HepG2 (cell line): ENCODE measurements around the gene NOTUM. TPM values are rescaled to one million over a fixed set of nuclear protein-coding genes. Genes with fewer than 3 reads are reported as not detected.

Experiments used
- ATM ChIP-seq: fragments of 450-650 bp; IDR thresholded peaks from 2 replicates; pipeline ENCODE4 v1.7.1; 2017; ENCODE audit warnings: mild to moderate bottlenecking, borderline replicate concordance
- CTCF ChIP-seq: sonication (generic); formaldehyde crosslinking; IDR thresholded peaks from 2 replicates; pipeline ENCODE4 v1.5.0; 2020; ENCODE audit warnings: mild to moderate bottlenecking, missing genetic modification reagents, moderate library complexity
- ERF ChIP-seq: IDR thresholded peaks from 2 replicates; pipeline ENCODE4 v1.6.1; 2018; ENCODE audit warnings: missing biosample characterization, missing genetic modification reagents
- FOXK1 ChIP-seq: sonication (generic); formaldehyde crosslinking; IDR thresholded peaks from 2 replicates; pipeline ENCODE4 v1.4.0; 2020; ENCODE audit warnings: low read depth, missing genetic modification reagents, borderline replicate concordance
- GZF1 ChIP-seq: sonication (generic); formaldehyde crosslinking; IDR thresholded peaks from 2 replicates; pipeline ENCODE4 v1.5.1; 2020; ENCODE audit warnings: mild to moderate bottlenecking, missing genetic modification reagents
- HIVEP1 ChIP-seq: sonication (generic); formaldehyde crosslinking; IDR thresholded peaks from 2 replicates; pipeline ENCODE4 v1.4.0; 2020; ENCODE audit warnings: mild to moderate bottlenecking, missing genetic modification reagents
- MIXL1 ChIP-seq: IDR thresholded peaks from 2 replicates; pipeline ENCODE4 v1.6.1; 2016
- NCOA1 ChIP-seq: sonication (generic); formaldehyde crosslinking; IDR thresholded peaks from 2 replicates; pipeline ENCODE4 v1.9.0; 2021; ENCODE audit warnings: missing genetic modification reagents
- NFRKB ChIP-seq: fragments of 450-650 bp; IDR thresholded peaks from 2 replicates; pipeline ENCODE4 v1.6.1; 2017
- PHF5A ChIP-seq: IDR thresholded peaks from one replicate; pipeline ENCODE4 v1.6.1; 2018; ENCODE audit warnings: low read depth, missing genetic modification reagents; ENCODE audit not compliant: unreplicated experiment
- RBM22 ChIP-seq: fragments of 200-400 bp; formaldehyde crosslinking; optimal IDR thresholded peaks from 2 replicates; pipeline ENCODE3; 2017; ENCODE audit warnings: mild to moderate bottlenecking, low read length, moderate library complexity
- RFX5 ChIP-seq: IDR thresholded peaks from 2 replicates; pipeline ENCODE4 v1.6.1; 2011; ENCODE audit warnings: low read depth, low read length, improper control_type of control experiment
- SMAD9 ChIP-seq: sonication (generic); formaldehyde crosslinking; IDR thresholded peaks from 2 replicates; pipeline ENCODE4 v1.5.1; 2020; ENCODE audit warnings: mild to moderate bottlenecking, missing genetic modification reagents
- SNAPC5 ChIP-seq: sonication (generic); formaldehyde crosslinking; IDR thresholded peaks from 2 replicates; pipeline ENCODE4 v1.8.1; 2023; ENCODE audit warnings: mild to moderate bottlenecking, missing genetic modification reagents, borderline replicate concordance
- THAP9 ChIP-seq: sonication (generic); formaldehyde crosslinking; IDR thresholded peaks from 2 replicates; pipeline ENCODE4; 2020; ENCODE audit warnings: missing genetic modification reagents, mild to moderate bottlenecking, borderline replicate concordance
- TRIM24 ChIP-seq: sonication (generic); formaldehyde crosslinking; IDR thresholded peaks from 2 replicates; pipeline ENCODE4 v1.8.0; 2022; ENCODE audit warnings: mild to moderate bottlenecking, missing genetic modification reagents
- ZFP82 ChIP-seq: sonication (generic); formaldehyde crosslinking; IDR thresholded peaks from 2 replicates; pipeline ENCODE4 v1.5.1; 2020; ENCODE audit warnings: mild to moderate bottlenecking, missing genetic modification reagents, borderline replicate concordance
- ZNF234 ChIP-seq: sonication (generic); formaldehyde crosslinking; conservative IDR thresholded peaks from 2 replicates; pipeline ENCODE4 v1.5.1; 2020; ENCODE audit warnings: mild to moderate bottlenecking, missing genetic modification reagents
- ZNF530 ChIP-seq: sonication (generic); formaldehyde crosslinking; IDR thresholded peaks from 2 replicates; pipeline ENCODE4 v1.5.0; 2020; ENCODE audit warnings: low read depth, mild to moderate bottlenecking, missing genetic modification reagents
- ZNF557 ChIP-seq: sonication (generic); formaldehyde crosslinking; IDR thresholded peaks from 2 replicates; pipeline ENCODE4 v1.4.0; 2020; ENCODE audit warnings: missing genetic modification reagents
- ZNF619 ChIP-seq: sonication (generic); formaldehyde crosslinking; IDR thresholded peaks from 2 replicates; pipeline ENCODE4 v1.4.0; 2020; ENCODE audit warnings: mild to moderate bottlenecking, missing genetic modification reagents
- ZNF781 ChIP-seq: sonication (generic); formaldehyde crosslinking; IDR thresholded peaks from 2 replicates; pipeline ENCODE4 v1.5.1; 2020; ENCODE audit warnings: borderline replicate concordance, mild to moderate bottlenecking, missing genetic modification reagents; ENCODE audit errors: not compliant biosample characterization
- polyA plus RNA-seq, 8 experiments: library from polyadenylated mRNA; depleted of rRNA in 3 of 8; stranded (reverse) in 7 of 8; unstranded in 1 of 8; fragments of >200 nt; fragmentation: Illumina TruSeq in 4 of 8; extraction: Trizol in 4 of 8; gene quantifications; 2 replicates each; pipeline versions ENCODE4 v1.2.1 to v1.2.3, GENCODE V29; 2011 to 2016; ENCODE audit warnings: low read depth in 4 of 8, missing spikeins in 1 of 8, mixed read lengths in 1 of 8; ENCODE audit not compliant: insufficient read depth in 1 of 8
- total RNA-seq, 5 experiments: library from RNA; depleted of rRNA; stranded (reverse); fragments of >200 nt; fragmentation: Illumina TruSeq; extraction: Trizol; gene quantifications; 2 replicates each; pipeline ENCODE4 v1.2.3, GENCODE V29; 2016; ENCODE audit warnings: low read depth in 1 of 5
- TF ChIP-seq, protein P1 (sequence below): fragments of 450-650 bp; IDR thresholded peaks from 2 replicates; pipeline ENCODE4 v1.6.1; 2017
- TF ChIP-seq, protein P2 (sequence below): sonication (generic); formaldehyde crosslinking; IDR thresholded peaks from 2 replicates; pipeline ENCODE4 v1.5.1; 2020; ENCODE audit warnings: mild to moderate bottlenecking, missing genetic modification reagents

The NOTUM gene
- total and polyA plus RNA-seq, 2 of the 13 experiments (the other 11 are each of a cell fraction or from before 2014, with no cell fraction given), result 150 to 160 TPM

GRCh38 chr17:81903415-81903831 is 57.6 kb downstream of the NOTUM start (continued):
- no peak for TF ChIP-seq RFX5
- no peak for TF ChIP-seq PHF5A (CRISPR knock-in tag)
- no peak for TF ChIP-seq FOXK1 (CRISPR knock-in tag)
- no peak for TF ChIP-seq NCOA1
- TF ChIP-seq TRIM24, result no peak
- TF ChIP-seq ZNF530, result no peak
- TF ChIP-seq ZFP82 (CRISPR knock-in tag), result no peak
- no peak for TF ChIP-seq ZNF781 (CRISPR knock-in tag)
- no peak for TF ChIP-seq ZNF234 (CRISPR knock-in tag)
- TF ChIP-seq SNAPC5, result no peak
- no peak for TF ChIP-seq MIXL1 (CRISPR knock-in tag)
- TF ChIP-seq HIVEP1 (CRISPR knock-in tag), result no peak; the same call in 1 of the 2 replicates
- TF ChIP-seq SMAD9, result no peak
- no peak for TF ChIP-seq ATM
- TF ChIP-seq, protein P1, sequence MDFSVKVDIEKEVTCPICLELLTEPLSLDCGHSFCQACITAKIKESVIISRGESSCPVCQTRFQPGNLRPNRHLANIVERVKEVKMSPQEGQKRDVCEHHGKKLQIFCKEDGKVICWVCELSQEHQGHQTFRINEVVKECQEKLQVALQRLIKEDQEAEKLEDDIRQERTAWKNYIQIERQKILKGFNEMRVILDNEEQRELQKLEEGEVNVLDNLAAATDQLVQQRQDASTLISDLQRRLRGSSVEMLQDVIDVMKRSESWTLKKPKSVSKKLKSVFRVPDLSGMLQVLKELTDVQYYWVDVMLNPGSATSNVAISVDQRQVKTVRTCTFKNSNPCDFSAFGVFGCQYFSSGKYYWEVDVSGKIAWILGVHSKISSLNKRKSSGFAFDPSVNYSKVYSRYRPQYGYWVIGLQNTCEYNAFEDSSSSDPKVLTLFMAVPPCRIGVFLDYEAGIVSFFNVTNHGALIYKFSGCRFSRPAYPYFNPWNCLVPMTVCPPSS, result no peak
- TF ChIP-seq ZNF619, result no peak
- no peak; the same call in 1 of the 2 replicates for TF ChIP-seq THAP9 (CRISPR knock-in tag)
- TF ChIP-seq ERF, result no peak
- TF ChIP-seq, protein P2, sequence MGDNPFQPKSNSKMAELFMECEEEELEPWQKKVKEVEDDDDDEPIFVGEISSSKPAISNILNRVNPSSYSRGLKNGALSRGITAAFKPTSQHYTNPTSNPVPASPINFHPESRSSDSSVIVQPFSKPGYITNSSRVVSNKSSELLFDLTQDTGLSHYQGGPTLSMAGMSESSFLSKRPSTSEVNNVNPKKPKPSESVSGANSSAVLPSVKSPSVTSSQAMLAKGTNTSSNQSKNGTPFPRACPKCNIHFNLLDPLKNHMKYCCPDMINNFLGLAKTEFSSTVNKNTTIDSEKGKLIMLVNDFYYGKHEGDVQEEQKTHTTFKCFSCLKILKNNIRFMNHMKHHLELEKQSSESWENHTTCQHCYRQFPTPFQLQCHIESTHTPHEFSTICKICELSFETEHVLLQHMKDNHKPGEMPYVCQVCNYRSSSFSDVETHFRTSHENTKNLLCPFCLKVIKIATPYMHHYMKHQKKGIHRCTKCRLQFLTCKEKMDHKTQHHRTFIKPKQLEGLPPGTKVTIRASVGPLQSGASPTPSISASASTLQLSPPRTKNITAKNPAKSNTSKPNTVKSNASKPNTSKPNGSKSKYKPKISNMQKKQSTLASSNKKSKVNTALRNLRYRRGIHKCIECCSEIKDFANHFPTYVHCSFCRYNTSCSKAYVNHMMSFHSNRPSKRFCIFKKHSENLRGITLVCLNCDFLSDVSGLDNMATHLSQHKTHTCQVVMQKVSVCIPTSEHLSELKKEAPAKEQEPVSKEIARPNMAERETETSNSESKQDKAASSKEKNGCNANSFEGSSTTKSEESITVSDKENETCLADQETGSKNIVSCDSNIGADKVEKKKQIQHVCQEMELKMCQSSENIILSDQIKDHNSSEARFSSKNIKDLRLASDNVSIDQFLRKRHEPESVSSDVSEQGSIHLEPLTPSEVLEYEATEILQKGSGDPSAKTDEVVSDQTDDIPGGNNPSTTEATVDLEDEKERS (CRISPR knock-in tag), result no peak
- TF ChIP-seq CTCF (CRISPR knock-in tag), result 0 out of 2 replicates have a peak, but pooled peaks have one; percentile 9
- no peak; the same call in 1 of the 2 replicates for TF ChIP-seq GZF1 (CRISPR knock-in tag)
- peak; percentile 92 for TF ChIP-seq RBM22
- no peak for TF ChIP-seq NFRKB
- TF ChIP-seq ZNF557, result no peak
